SK-N-SH (cell line): ENCODE measurements around the gene KCNJ16. TPM values are rescaled to one million over a fixed set of nuclear protein-coding genes. Genes with fewer than 3 reads are reported as not detected.
"Not testable (repeated sequence)": the region's sequence is repeated elsewhere in the genome, so short reads cannot be mapped to it uniquely, and the experiment has no call there.

ENCODE experiments used
- CTCF ChIA-PET: fragments of 300-600, 350-600 bp; formaldehyde crosslinking; extraction: SDS; loops from one replicate; lab custom pipeline; 2021; lab: Yijun Ruan, JAX
- POLR2A ChIA-PET: fragments of 350-600 bp; sonication (Branson Sonifier 250); formaldehyde crosslinking; extraction: SDS; loops from one replicate; lab custom pipeline; 2020; ENCODE audit warnings: antibody characterized with exemption, inconsistent platforms; lab: Yijun Ruan, JAX
- DNase-seq: peaks from one replicate; pipeline ENCODE4 v3.0.0; 2012
- H2AFZ ChIP-seq: fragments of 200-600 bp; sonication (generic); 2 replicates; pipeline ENCODE4 v1.8.1; 2016; ENCODE audit warnings: antibody characterized with exemption, mild to moderate bottlenecking, low read depth
- H3F3A ChIP-seq: fragments of 200-600 bp; sonication (generic); replicated peaks from 2 replicates; pipeline ENCODE3; 2016; ENCODE audit warnings: antibody characterized with exemption, mild to moderate bottlenecking; ENCODE audit not compliant: insufficient read depth
- H3K27ac ChIP-seq, 2 experiments: fragments of 200-500 bp in 1 of 2; fragments of 200-600 bp in 1 of 2; sonication (Bioruptor generic) in 1 of 2; sonication (generic), shearing (Covaris generic) in 1 of 2; 2 replicates each; pipeline versions ENCODE4 v1.5.1 to v1.6.1; 2014 to 2016; ENCODE audit warnings: low read depth in 2 of 2, inconsistent platforms in 1 of 2, low read length in 1 of 2, mild to moderate bottlenecking in 1 of 2, mixed read lengths in 1 of 2
- H3K27me3 ChIP-seq: fragments of 200-600 bp; sonication (generic), shearing (Covaris generic); 2 replicates; pipeline ENCODE4 v1.6.1; 2016; ENCODE audit warnings: mixed run types; ENCODE audit not compliant: insufficient read depth
- H3K36me3 ChIP-seq, 2 experiments: fragments of 200-500 bp in 1 of 2; fragments of 200-600 bp in 1 of 2; sonication (Bioruptor generic) in 1 of 2; sonication (generic) in 1 of 2; replicated peaks in 1 of 2; 2 replicates each; pipeline versions ENCODE3 to v1.5.1; 2014 to 2016; ENCODE audit warnings: low read length in 1 of 2, mild to moderate bottlenecking in 1 of 2; ENCODE audit not compliant: insufficient read depth in 2 of 2, control insufficient read depth in 1 of 2
- H3K4me1 ChIP-seq, 2 experiments: fragments of 200-500 bp in 1 of 2; fragments of 200-600 bp in 1 of 2; sonication (Bioruptor generic) in 1 of 2; sonication (generic), shearing (Covaris generic) in 1 of 2; 2 replicates each; pipeline versions ENCODE4 v1.5.1 to v1.6.1; 2014 to 2016; ENCODE audit warnings: low read depth in 1 of 2, low read length in 1 of 2, mixed run types in 1 of 2; ENCODE audit not compliant: insufficient read depth in 2 of 2, control insufficient read depth in 1 of 2
- H3K4me2 ChIP-seq: fragments of 200-600 bp; sonication (generic), shearing (Covaris generic); 2 replicates; pipeline ENCODE4 v1.6.1; 2017; ENCODE audit warnings: mixed run types
- H3K4me3 ChIP-seq, 2 experiments: fragments of 200-500 bp in 1 of 2; fragments of 200-600 bp in 1 of 2; sonication (Bioruptor generic) in 1 of 2; sonication (generic), shearing (Covaris generic) in 1 of 2; 2 replicates each; pipeline versions ENCODE4 v1.5.1 to v1.8.1; 2014 to 2016; ENCODE audit warnings: low read depth in 2 of 2, inconsistent platforms in 1 of 2, low read length in 1 of 2, mild to moderate bottlenecking in 1 of 2, mixed read lengths in 1 of 2, moderate library complexity in 1 of 2
- H3K79me2 ChIP-seq: fragments of 200-600 bp; sonication (generic); 2 replicates; pipeline ENCODE4 v1.8.1; 2017; ENCODE audit warnings: mild to moderate bottlenecking; ENCODE audit not compliant: insufficient read depth
- H3K9ac ChIP-seq: fragments of 200-600 bp; sonication (generic); 2 replicates; pipeline ENCODE4 v1.6.1; 2017; ENCODE audit warnings: mixed run types
- H3K9me2 ChIP-seq: fragments of 200-600 bp; sonication (generic); 2 replicates; pipeline ENCODE4 v1.6.1; 2017; ENCODE audit warnings: mixed run types
- H3K9me3 ChIP-seq: fragments of 200-600 bp; sonication (generic); 2 replicates; pipeline ENCODE4 v1.6.1; 2017; ENCODE audit warnings: mixed run types, mild to moderate bottlenecking, moderate library complexity
- H4K20me1 ChIP-seq: fragments of 200-600 bp; sonication (generic); 2 replicates; pipeline ENCODE4 v1.6.1; 2017; ENCODE audit warnings: mild to moderate bottlenecking, mixed run types; ENCODE audit not compliant: insufficient read depth
- FOXJ3 ChIP-seq: sonication (generic); formaldehyde crosslinking; IDR thresholded peaks from 2 replicates; pipeline ENCODE4 v1.5.1; 2020; ENCODE audit warnings: mild to moderate bottlenecking, missing genetic modification reagents
- FOXM1 ChIP-seq: IDR thresholded peaks from 2 replicates; pipeline ENCODE4 v1.4.0; 2012; ENCODE audit warnings: low read depth, mild to moderate bottlenecking
- GATA2 ChIP-seq: sonication (generic); formaldehyde crosslinking; IDR thresholded peaks from 2 replicates; pipeline ENCODE4 v1.5.0; 2020; ENCODE audit warnings: mild to moderate bottlenecking, missing genetic modification reagents
- JUND ChIP-seq: IDR thresholded peaks from 2 replicates; pipeline ENCODE4 v1.4.0; 2012
- MXI1 ChIP-seq: IDR thresholded peaks from 2 replicates; pipeline ENCODE4 v1.6.1; 2012; ENCODE audit warnings: mild to moderate bottlenecking, low read depth, low read length, improper control_type of control experiment
- NRF1 ChIP-seq: IDR thresholded peaks from 2 replicates; pipeline ENCODE4 v1.6.1; 2012; ENCODE audit warnings: low read depth, mild to moderate bottlenecking, low read length
- RXRA ChIP-seq: IDR thresholded peaks from 2 replicates; pipeline ENCODE4 v1.4.0; 2012; ENCODE audit warnings: low read depth, mild to moderate bottlenecking, borderline replicate concordance
- SMC3 ChIP-seq: IDR thresholded peaks from 2 replicates; pipeline ENCODE4 v1.6.1; 2012; ENCODE audit warnings: low read depth, low read length, improper control_type of control experiment
- TEAD4 ChIP-seq: IDR thresholded peaks from 2 replicates; pipeline ENCODE4 v1.4.0; 2012; ENCODE audit warnings: mild to moderate bottlenecking, borderline replicate concordance; ENCODE audit not compliant: insufficient read depth
- USF1 ChIP-seq: IDR thresholded peaks from 2 replicates; pipeline ENCODE4 v1.4.0; 2012; ENCODE audit warnings: low read depth, borderline replicate concordance
- WGBS: methylation state at CpG from one replicate; pipeline ENCODE4 v1.1.6; 2017; ENCODE audit warnings: low lambda C conversion rate; 5-methylcytosine and 5-hydroxymethylcytosine counted together
- polyA plus RNA-seq, 3 experiments: library from polyadenylated mRNA; depleted of rRNA; stranded (reverse); fragments of >200 nt; gene quantifications; 2 replicates each; pipeline ENCODE4 v1.2.3, GENCODE V29; 2012
- TF ChIP-seq, protein P1 (sequence below): fragments of 150-350 bp; IDR thresholded peaks from 2 replicates; pipeline ENCODE4 v1.6.1; 2017; ENCODE audit warnings: antibody characterized with exemption, low read length, low read depth, borderline replicate concordance

KCNJ16 gene
- polyA plus RNA-seq, 1 of the 3 experiments (the other 2 are of a cell fraction) = not detected

- H3K4me3 ChIP-seq, DNase-seq, CTCF ChIA-PET, H3K4me1 ChIP-seq, H3K9ac ChIP-seq, H3F3A ChIP-seq, H3K79me2 ChIP-seq, H2AFZ ChIP-seq, H3K27ac ChIP-seq, H4K20me1 ChIP-seq, H3K27me3 ChIP-seq, H3K36me3 ChIP-seq, H3K9me2 ChIP-seq, H3K9me3 ChIP-seq, H3K4me2 ChIP-seq, POLR2A ChIA-PET: not testable (repeated sequence)
- WGBS = 74% methylated on average over 5 of the region's 5 CpGs
Measured at GRCh38 chr17:70045780-70046179, 29.2 kb upstream of the KCNJ16 start.

GRCh38 chr17:70047619-70048419 is 27.2 kb upstream of the KCNJ16 start:
- no peaks in the 10 kb centered on the region for H3K4me1 ChIP-seq
- no peak overlapping the region for H3K27ac ChIP-seq
- no peaks in the 10 kb centered on the region for H3K9me3 ChIP-seq
- no peaks in the 10 kb centered on the region for H3K79me2 ChIP-seq
- 50% methylated on average over 5 of the region's 5 CpGs for WGBS
- POLR2A ChIA-PET = no interaction called here
- no peak overlapping the region for H3K4me2 ChIP-seq
- no peaks in the 10 kb centered on the region for H3K36me3 ChIP-seq
- H3K9me2 ChIP-seq = no peaks in the 10 kb centered on the region
- no peaks in the 10 kb centered on the region for H3F3A ChIP-seq
- TF ChIP-seq RXRA (no peak), SMC3 (no peak), FOXM1 (no peak), MXI1 (no peak)
- TF ChIP-seq, protein P1, sequence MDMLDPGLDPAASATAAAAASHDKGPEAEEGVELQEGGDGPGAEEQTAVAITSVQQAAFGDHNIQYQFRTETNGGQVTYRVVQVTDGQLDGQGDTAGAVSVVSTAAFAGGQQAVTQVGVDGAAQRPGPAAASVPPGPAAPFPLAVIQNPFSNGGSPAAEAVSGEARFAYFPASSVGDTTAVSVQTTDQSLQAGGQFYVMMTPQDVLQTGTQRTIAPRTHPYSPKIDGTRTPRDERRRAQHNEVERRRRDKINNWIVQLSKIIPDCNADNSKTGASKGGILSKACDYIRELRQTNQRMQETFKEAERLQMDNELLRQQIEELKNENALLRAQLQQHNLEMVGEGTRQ = no peak
- no peak overlapping the region for H3K9ac ChIP-seq
- CTCF ChIA-PET = no interaction called here
- H4K20me1 ChIP-seq = no peaks in the 10 kb centered on the region
- no peak overlapping the region for H3K4me3 ChIP-seq
- no peak for DNase-seq
- H2AFZ ChIP-seq = no peak overlapping the region
- H3K27me3 ChIP-seq = no peaks in the 10 kb centered on the region

DNA sequence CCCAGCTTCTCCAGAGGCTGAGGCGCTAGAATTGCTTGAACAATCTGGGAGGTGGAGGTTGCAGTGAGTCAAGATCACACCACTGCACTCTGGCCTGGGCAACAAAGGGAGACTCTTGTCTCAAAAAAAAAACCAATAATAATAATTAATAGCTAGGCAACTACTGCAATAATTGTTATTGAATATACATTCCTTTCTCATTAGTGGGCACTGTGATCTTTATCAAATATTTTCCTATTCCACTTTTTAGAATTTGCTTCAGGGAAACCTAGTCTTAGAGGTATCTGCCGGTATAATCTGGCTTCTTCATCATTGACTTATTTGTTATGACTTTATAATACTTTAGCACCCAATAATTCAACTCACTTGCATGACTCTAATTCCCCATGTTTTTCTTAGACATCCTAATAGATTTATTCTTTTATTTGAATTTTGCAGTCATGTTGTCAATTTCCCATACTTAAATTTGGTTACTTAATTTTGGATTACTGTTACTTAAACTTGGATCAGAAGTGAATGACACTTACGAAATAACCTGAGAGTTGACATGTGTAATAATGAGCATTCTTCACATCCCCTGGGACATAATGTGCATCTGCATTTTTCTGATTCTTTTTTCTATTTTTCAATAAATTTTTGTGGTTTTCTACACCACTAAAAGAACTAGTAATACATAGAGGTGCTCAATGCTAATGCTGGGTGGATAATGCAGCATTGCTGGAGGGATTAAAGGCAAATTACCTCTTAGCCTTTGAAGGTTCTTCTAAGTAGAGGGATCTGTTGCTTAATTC is 25.0 kb upstream of the KCNJ16 start:
- TF ChIP-seq TEAD4 = no peak
- TF ChIP-seq GATA2 (CRISPR knock-in tag) = no peak
- TF ChIP-seq NRF1 = no peak
- no peak for TF ChIP-seq FOXM1
- no peak for TF ChIP-seq JUND
- no peak for TF ChIP-seq USF1
- no peak for TF ChIP-seq FOXJ3 (CRISPR knock-in tag)
- Histone ChIP-seq H2AFZ (no peak overlapping the region), H3K27ac (no peak overlapping the region), H3K9me3 (no peaks in the 10 kb centered on the region), H3K4me2 (no peak overlapping the region), H3K36me3 (no peaks in the 10 kb centered on the region), H3K9me2 (no peaks in the 10 kb centered on the region), H3K4me1 (peaks cover 0 to 3% of the 10 kb centered on the region in 2 experiments; a peak in 2 of 4 replicates), H3K4me3 (no peak overlapping the region), H3K27me3 (no peaks in the 10 kb centered on the region), H4K20me1 (no peaks in the 10 kb centered on the region), H3K9ac (no peak overlapping the region), H3F3A (no peaks in the 10 kb centered on the region), H3K79me2 (no peaks in the 10 kb centered on the region)
- 81% methylated on average over 3 of the region's 3 CpGs for WGBS
- no peak for DNase-seq
- POLR2A ChIA-PET = no interaction called here
- CTCF ChIA-PET = no interaction called here
